Karpas-422 (cell line): ENCODE results near the gene MTARC1. TPM values are rescaled to one million over a fixed set of nuclear protein-coding genes. Genes with fewer than 3 reads are reported as not detected.

Experiments used
- DNase-seq: peaks from one replicate; pipeline ENCODE4 v3.0.0-alpha.2; 2015
- H2AFZ ChIP-seq: fragments of 200-600 bp; sonication (generic); 2 replicates; pipeline ENCODE4 v1.6.1; 2014; ENCODE audit warnings: antibody characterized with exemption, low read length, mixed read lengths
- H3K27ac ChIP-seq: fragments of 200-600 bp; sonication (generic); 2 replicates; pipeline ENCODE4 v1.5.1; 2014; ENCODE audit warnings: mild to moderate bottlenecking, low read length, moderate library complexity
- H3K27me3 ChIP-seq: fragments of 200-600 bp; sonication (generic); 2 replicates; pipeline ENCODE4 v1.6.1; 2014; ENCODE audit warnings: low read length, mixed read lengths
- H3K36me3 ChIP-seq: fragments of 200-600 bp; sonication (generic); 2 replicates; pipeline ENCODE4 v1.6.1; 2014; ENCODE audit warnings: low read length, mixed read lengths; ENCODE audit not compliant: insufficient read depth
- H3K4me1 ChIP-seq: fragments of 200-600 bp; sonication (generic); 2 replicates; pipeline ENCODE4 v1.6.1; 2014; ENCODE audit warnings: mild to moderate bottlenecking, low read length, mixed read lengths
- H3K4me2 ChIP-seq: fragments of 200-600 bp; sonication (generic); 2 replicates; pipeline ENCODE4 v1.6.1; 2014; ENCODE audit warnings: low read length, low read depth, mild to moderate bottlenecking; ENCODE audit not compliant: poor library complexity, severe bottlenecking
- H3K4me3 ChIP-seq: fragments of 200-600 bp; sonication (generic); 2 replicates; pipeline ENCODE4 v1.5.1; 2014; ENCODE audit warnings: mild to moderate bottlenecking, antibody characterized with exemption, low read length, mixed read lengths
- H3K79me2 ChIP-seq: fragments of 200-600 bp; sonication (generic); 2 replicates; pipeline ENCODE4 v1.6.1; 2014; ENCODE audit warnings: mild to moderate bottlenecking, low read length, mixed read lengths
- H3K9ac ChIP-seq: fragments of 200-600 bp; sonication (generic); 2 replicates; pipeline ENCODE4 v1.6.0; 2014; ENCODE audit warnings: low read length
- H3K9me2 ChIP-seq: fragments of 200-600 bp; sonication (generic), shearing (Covaris generic); replicated peaks from 2 replicates; pipeline ENCODE4 v1.6.0; 2014; ENCODE audit warnings: mild to moderate bottlenecking, low read length, moderate library complexity; ENCODE audit not compliant: insufficient read depth
- H3K9me3 ChIP-seq: fragments of 300-700, 200-600 bp; sonication (generic); 2 replicates; pipeline ENCODE4 v1.6.1; 2014; ENCODE audit warnings: low read length, mixed read lengths
- H4K20me1 ChIP-seq: fragments of 200-600 bp; sonication (generic); 2 replicates; pipeline ENCODE4 v1.6.1; 2014; ENCODE audit warnings: mild to moderate bottlenecking, antibody characterized with exemption, low read length, low read depth; ENCODE audit not compliant: insufficient read depth
- total RNA-seq: library from RNA; depleted of rRNA; stranded (reverse); fragments of >200 nt; shearing (Covaris generic); gene quantifications from 2 replicates; pipeline ENCODE4 v1.2.3, GENCODE V29; 2014; ENCODE audit warnings: low replicate concordance

The MTARC1 gene
- total RNA-seq, 1 experiment from 2014 or later = not detected

- Histone ChIP-seq H3K9me3 (no peaks in the 10 kb centered on the region), H3K9me2 (no peaks in the 10 kb centered on the region), H3K9ac (no peak overlapping the region), H3K4me2 (no peak overlapping the region), H3K27me3 (no peaks in the 10 kb centered on the region), H2AFZ (no peak overlapping the region), H3K36me3 (no peaks in the 10 kb centered on the region), H3K4me1 (no peaks in the 10 kb centered on the region), H3K27ac (no peak overlapping the region), H3K79me2 (no peaks in the 10 kb centered on the region), H4K20me1 (no peaks in the 10 kb centered on the region), H3K4me3 (no peak overlapping the region)
- DNase-seq = peak; percentile 91
Observed at GRCh38 chr1:220776720-220777326, 9.9 kb upstream of the MTARC1 start.

GRCh38 chr1:220783453-220783852 lies 3.3 kb upstream of the MTARC1 start:
- no peak for DNase-seq
- Histone ChIP-seq H3K9ac (no peak overlapping the region), H3K27me3 (no peaks in the 10 kb centered on the region), H3K36me3 (no peaks in the 10 kb centered on the region), H3K4me3 (no peak overlapping the region), H3K9me3 (no peaks in the 10 kb centered on the region), H2AFZ (no peak overlapping the region), H3K79me2 (no peaks in the 10 kb centered on the region), H3K4me2 (no peak overlapping the region), H3K27ac (no peak overlapping the region), H3K9me2 (no peaks in the 10 kb centered on the region), H4K20me1 (no peaks in the 10 kb centered on the region), H3K4me1 (no peaks in the 10 kb centered on the region)

- no peaks in the 10 kb centered on the region for H3K36me3 ChIP-seq
- H3K4me1 ChIP-seq = no peaks in the 10 kb centered on the region
- no peaks in the 10 kb centered on the region for H3K79me2 ChIP-seq
- H3K9ac ChIP-seq = no peak overlapping the region
- no peaks in the 10 kb centered on the region for H3K27me3 ChIP-seq
- DNase-seq = no peak
- no peak overlapping the region for H2AFZ ChIP-seq
- no peaks in the 10 kb centered on the region for H4K20me1 ChIP-seq
- H3K4me2 ChIP-seq = no peak overlapping the region
- H3K27ac ChIP-seq = no peak overlapping the region
- no peaks in the 10 kb centered on the region for H3K9me2 ChIP-seq
- no peaks in the 10 kb centered on the region for H3K9me3 ChIP-seq
- no peak overlapping the region for H3K4me3 ChIP-seq
Observed at GRCh38 chr1:220784751-220785150, 2.0 kb upstream of the MTARC1 start.

GRCh38 chr1:220785166-220786056 lies 1.3 kb upstream of the MTARC1 start:
- Histone ChIP-seq H3K4me2 (no peak overlapping the region), H4K20me1 (no peaks in the 10 kb centered on the region), H2AFZ (no peak overlapping the region)

GRCh38 chr1:220786057-220786336 lies 716 bp upstream of the MTARC1 start:
- Histone ChIP-seq H3K27ac (no peak overlapping the region), H2AFZ (no peak overlapping the region), H3K36me3 (no peaks in the 10 kb centered on the region), H3K9me2 (no peaks in the 10 kb centered on the region), H4K20me1 (no peaks in the 10 kb centered on the region), H3K4me2 (no peak overlapping the region), H3K27me3 (no peaks in the 10 kb centered on the region), H3K4me3 (no peak overlapping the region), H3K9ac (no peak overlapping the region), H3K9me3 (no peaks in the 10 kb centered on the region), H3K4me1 (no peaks in the 10 kb centered on the region), H3K79me2 (no peaks in the 10 kb centered on the region)
- DNase-seq = no peak

More at GRCh38 chr1:220785166-220786056, 1.3 kb upstream of the MTARC1 start:
- H3K27ac ChIP-seq = no peak overlapping the region
- no peak for DNase-seq
- H3K4me3 ChIP-seq = no peak overlapping the region
- no peaks in the 10 kb centered on the region for H3K4me1 ChIP-seq
- no peaks in the 10 kb centered on the region for H3K9me2 ChIP-seq
- H3K79me2 ChIP-seq = no peaks in the 10 kb centered on the region
- no peaks in the 10 kb centered on the region for H3K9me3 ChIP-seq
- no peaks in the 10 kb centered on the region for H3K27me3 ChIP-seq
- H3K9ac ChIP-seq = no peak overlapping the region
- H3K36me3 ChIP-seq = no peaks in the 10 kb centered on the region

- no peaks in the 10 kb centered on the region for H4K20me1 ChIP-seq
- no peaks in the 10 kb centered on the region for H3K4me1 ChIP-seq
- no peaks in the 10 kb centered on the region for H3K36me3 ChIP-seq
- no peak for DNase-seq
- no peaks in the 10 kb centered on the region for H3K27me3 ChIP-seq
- no peak overlapping the region for H2AFZ ChIP-seq
- H3K9me3 ChIP-seq = no peaks in the 10 kb centered on the region
- no peaks in the 10 kb centered on the region for H3K9me2 ChIP-seq
- H3K9ac ChIP-seq = no peak overlapping the region
- H3K27ac ChIP-seq = no peak overlapping the region
- H3K4me2 ChIP-seq = no peak overlapping the region
- H3K79me2 ChIP-seq = no peaks in the 10 kb centered on the region
- no peak overlapping the region for H3K4me3 ChIP-seq
Observed at GRCh38 chr1:220787069-220787619, 431 bp downstream of the MTARC1 start.

GRCh38 chr1:220788900-220789299 lies 2.2 kb downstream of the MTARC1 start:
- Histone ChIP-seq H3K9ac (no peak overlapping the region), H3K4me3 (no peak overlapping the region), H3K9me2 (no peaks in the 10 kb centered on the region), H4K20me1 (no peaks in the 10 kb centered on the region), H3K79me2 (no peaks in the 10 kb centered on the region), H3K9me3 (no peaks in the 10 kb centered on the region), H3K36me3 (no peaks in the 10 kb centered on the region), H3K4me2 (no peak overlapping the region), H3K4me1 (peaks cover 5% of the 10 kb centered on the region), H3K27ac (no peak overlapping the region), H3K27me3 (no peaks in the 10 kb centered on the region), H2AFZ (no peak overlapping the region)
- no peak for DNase-seq

- H3K4me3 ChIP-seq = no peak overlapping the region
Observed at GRCh38 chr1:220789532-220790147, 2.9 kb downstream of the MTARC1 start.

More at GRCh38 chr1:220789532-220790147, 2.9 kb downstream of the MTARC1 start:
- Histone ChIP-seq H3K36me3 (no peaks in the 10 kb centered on the region), H3K79me2 (no peaks in the 10 kb centered on the region), H3K9me3 (no peaks in the 10 kb centered on the region), H4K20me1 (no peaks in the 10 kb centered on the region), H3K4me2 (no peak overlapping the region), H3K4me1 (peaks cover 8% of the 10 kb centered on the region), H3K27ac (no peak overlapping the region), H2AFZ (no peak overlapping the region), H3K9ac (no peak overlapping the region), H3K27me3 (no peaks in the 10 kb centered on the region), H3K9me2 (no peaks in the 10 kb centered on the region)
- DNase-seq = no peak
